HG03103 (cell line): ENCODE results near the gene ARGLU1.
A peak's percentile ranks its signal among the peaks of the same experiment; 100 is the strongest.

ENCODE experiments used
- ATAC-seq: cut with Tn5 transposase; IDR thresholded peaks from one replicate; pipeline ENCODE4 v1.9.1; 2021; ENCODE audit warnings: low read depth; ENCODE audit not compliant: unreplicated experiment

The ARGLU1 gene

GRCh38 chr13:106505295-106505694, 62.6 kb downstream of the ARGLU1 start:
- no peak for ATAC-seq

GRCh38 chr13:106503730-106504453, 64.0 kb downstream of the ARGLU1 start:
- ATAC-seq: no peak

- no peak for ATAC-seq
Measured at GRCh38 chr13:106503272-106503671, 64.7 kb downstream of the ARGLU1 start.

- no peak for ATAC-seq
Measured at GRCh38 chr13:106500445-106500844, 67.5 kb downstream of the ARGLU1 start.

- ATAC-seq: peak; percentile 73
Measured at GRCh38 chr13:106499896-106500295, 68.0 kb downstream of the ARGLU1 start.

- ATAC-seq: no peak
Measured at GRCh38 chr13:106499113-106499512, 68.8 kb downstream of the ARGLU1 start.

GRCh38 chr13:106498571-106498970, 69.4 kb downstream of the ARGLU1 start:
- ATAC-seq: no peak

- no peak for ATAC-seq
Measured at GRCh38 chr13:106498158-106498557, 69.8 kb downstream of the ARGLU1 start.

- ATAC-seq: no peak
Measured at GRCh38 chr13:106497079-106497478, 70.9 kb downstream of the ARGLU1 start.

- ATAC-seq: no peak
Measured at GRCh38 chr13:106496072-106496997, 71.6 kb downstream of the ARGLU1 start.

GRCh38 chr13:106494936-106495335, 73.0 kb downstream of the ARGLU1 start:
- no peak for ATAC-seq

- ATAC-seq: no peak
Measured at GRCh38 chr13:106494506-106494905, 73.4 kb downstream of the ARGLU1 start.

- ATAC-seq: peak; percentile 85
Measured at GRCh38 chr13:106493533-106494220, 74.3 kb downstream of the ARGLU1 start.

GRCh38 chr13:106492588-106493475, 75.1 kb downstream of the ARGLU1 start:
- no peak for ATAC-seq

- ATAC-seq: no peak
Measured at GRCh38 chr13:106491928-106492587, 75.9 kb downstream of the ARGLU1 start.
